ENCODE results near the gene MTMR2.

The MTMR2 gene

DNA sequence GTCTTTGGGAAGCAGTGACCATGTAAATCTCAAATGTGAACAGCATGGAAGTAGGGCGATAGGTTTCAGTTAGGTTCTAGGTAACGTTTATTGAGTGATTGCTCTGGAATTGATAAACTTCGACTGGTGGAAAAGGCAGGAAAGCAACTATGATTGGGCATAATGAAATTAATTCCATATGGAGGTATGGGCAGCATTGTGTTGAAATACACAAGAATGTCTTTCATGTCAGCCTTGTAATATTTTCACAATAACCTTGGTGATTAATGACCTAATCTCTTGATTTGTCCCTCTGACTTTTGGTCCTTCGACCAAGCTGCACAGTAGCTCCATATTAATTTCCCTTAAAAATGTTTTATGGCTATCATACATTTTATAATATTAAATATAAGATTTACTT is 130.8 kb downstream of the MTMR2 start:
- Histone ChIP-seq H3K4me3 (replicated peaks; ENCODE audit: insufficient read depth, low read length) (no peak overlapping the region), H3K27me3 (ENCODE audit: insufficient read depth, poor library complexity, severe bottlenecking) (no peaks in the 10 kb centered on the region), H3K27ac (replicated peaks) (no peak overlapping the region)
- DNase-seq (ENCODE audit: low read depth in 1 of 2, low spot score in 1 of 2): no peak
- TF ChIP-seq CTCF (IDR thresholded peaks at IDR 0.05; ENCODE audit: insufficient read depth, low read length) (no peak), POLR2AphosphoS5 (IDR thresholded peaks at IDR 0.05; ENCODE audit: low read depth) (no peak), SPI1 (IDR thresholded peaks at IDR 0.05; ENCODE audit: borderline replicate concordance, low read depth) (no peak), GABPA (IDR thresholded peaks at IDR 0.05; ENCODE audit: low read depth) (no peak)
- TF ChIP-seq, protein P1, sequence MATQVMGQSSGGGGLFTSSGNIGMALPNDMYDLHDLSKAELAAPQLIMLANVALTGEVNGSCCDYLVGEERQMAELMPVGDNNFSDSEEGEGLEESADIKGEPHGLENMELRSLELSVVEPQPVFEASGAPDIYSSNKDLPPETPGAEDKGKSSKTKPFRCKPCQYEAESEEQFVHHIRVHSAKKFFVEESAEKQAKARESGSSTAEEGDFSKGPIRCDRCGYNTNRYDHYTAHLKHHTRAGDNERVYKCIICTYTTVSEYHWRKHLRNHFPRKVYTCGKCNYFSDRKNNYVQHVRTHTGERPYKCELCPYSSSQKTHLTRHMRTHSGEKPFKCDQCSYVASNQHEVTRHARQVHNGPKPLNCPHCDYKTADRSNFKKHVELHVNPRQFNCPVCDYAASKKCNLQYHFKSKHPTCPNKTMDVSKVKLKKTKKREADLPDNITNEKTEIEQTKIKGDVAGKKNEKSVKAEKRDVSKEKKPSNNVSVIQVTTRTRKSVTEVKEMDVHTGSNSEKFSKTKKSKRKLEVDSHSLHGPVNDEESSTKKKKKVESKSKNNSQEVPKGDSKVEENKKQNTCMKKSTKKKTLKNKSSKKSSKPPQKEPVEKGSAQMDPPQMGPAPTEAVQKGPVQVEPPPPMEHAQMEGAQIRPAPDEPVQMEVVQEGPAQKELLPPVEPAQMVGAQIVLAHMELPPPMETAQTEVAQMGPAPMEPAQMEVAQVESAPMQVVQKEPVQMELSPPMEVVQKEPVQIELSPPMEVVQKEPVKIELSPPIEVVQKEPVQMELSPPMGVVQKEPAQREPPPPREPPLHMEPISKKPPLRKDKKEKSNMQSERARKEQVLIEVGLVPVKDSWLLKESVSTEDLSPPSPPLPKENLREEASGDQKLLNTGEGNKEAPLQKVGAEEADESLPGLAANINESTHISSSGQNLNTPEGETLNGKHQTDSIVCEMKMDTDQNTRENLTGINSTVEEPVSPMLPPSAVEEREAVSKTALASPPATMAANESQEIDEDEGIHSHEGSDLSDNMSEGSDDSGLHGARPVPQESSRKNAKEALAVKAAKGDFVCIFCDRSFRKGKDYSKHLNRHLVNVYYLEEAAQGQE (IDR thresholded peaks at IDR 0.05; ENCODE audit: insufficient replicate concordance, low read depth): no peak

GRCh38 chr11:95792700-95793099 is 131.2 kb downstream of the MTMR2 start:
- no peaks in the 10 kb centered on the region for H3K27me3 ChIP-seq (ENCODE audit: insufficient read depth, poor library complexity, severe bottlenecking)
- no peak overlapping the region for H3K27ac ChIP-seq (replicated peaks)
- DNase-seq (ENCODE audit: low read depth in 1 of 2, low spot score in 1 of 2): no peak
- TF ChIP-seq, protein P1 (IDR thresholded peaks at IDR 0.05; ENCODE audit: insufficient replicate concordance, low read depth): no peak
- TF ChIP-seq POLR2AphosphoS5 (IDR thresholded peaks at IDR 0.05; ENCODE audit: low read depth) (no peak), CTCF (IDR thresholded peaks at IDR 0.05; ENCODE audit: insufficient read depth, low read length) (no peak), GABPA (IDR thresholded peaks at IDR 0.05; ENCODE audit: low read depth) (no peak), SPI1 (IDR thresholded peaks at IDR 0.05; ENCODE audit: borderline replicate concordance, low read depth) (no peak)
- H3K4me3 ChIP-seq (replicated peaks; ENCODE audit: insufficient read depth, low read length): no peak overlapping the region

GRCh38 chr11:95792200-95792599 is 131.7 kb downstream of the MTMR2 start:
- Histone ChIP-seq H3K27ac (replicated peaks) (no peak overlapping the region; the same call in 1 of the 2 replicates), H3K27me3 (ENCODE audit: insufficient read depth, poor library complexity, severe bottlenecking) (no peaks in the 10 kb centered on the region), H3K4me3 (replicated peaks; ENCODE audit: insufficient read depth, low read length) (peak overlapping the region; percentile 97; the same call in 1 of the 2 replicates)
- DNase-seq (ENCODE audit: low read depth in 1 of 2, low spot score in 1 of 2): no peak
- TF ChIP-seq, protein P1 (IDR thresholded peaks at IDR 0.05; ENCODE audit: insufficient replicate concordance, low read depth): no peak

GRCh38 chr11:95791709-95792033 is 132.2 kb downstream of the MTMR2 start:
- DNase-seq (ENCODE audit: low read depth in 1 of 2, low spot score in 1 of 2): no peak
- TF ChIP-seq CTCF (IDR thresholded peaks at IDR 0.05; ENCODE audit: insufficient read depth, low read length) (no peak), SPI1 (IDR thresholded peaks at IDR 0.05; ENCODE audit: borderline replicate concordance, low read depth) (no peak), POLR2AphosphoS5 (IDR thresholded peaks at IDR 0.05; ENCODE audit: low read depth) (no peak), GABPA (IDR thresholded peaks at IDR 0.05; ENCODE audit: low read depth) (no peak)
- TF ChIP-seq, protein P1 (IDR thresholded peaks at IDR 0.05; ENCODE audit: insufficient replicate concordance, low read depth): no peak
- Histone ChIP-seq H3K27ac (replicated peaks) (peak overlapping the region; percentile 99), H3K4me3 (replicated peaks; ENCODE audit: insufficient read depth, low read length) (peak overlapping the region; percentile 97), H3K27me3 (ENCODE audit: insufficient read depth, poor library complexity, severe bottlenecking) (no peaks in the 10 kb centered on the region)
